ENCODE results near the gene SCNN1A.

The SCNN1A gene

GRCh38 chr12:6334940-6335450, 40.4 kb downstream of the SCNN1A start:
- DNase-seq (ENCODE audit: low read depth in 3 of 3): no peak

- no peak for DNase-seq (ENCODE audit: low read depth in 3 of 3)
Measured at GRCh38 chr12:6334359-6334758, 41.0 kb downstream of the SCNN1A start.

GRCh38 chr12:6333566-6333965, 41.8 kb downstream of the SCNN1A start:
- no peak for DNase-seq (ENCODE audit: low read depth in 3 of 3)

GRCh38 chr12:6333029-6333428, 42.3 kb downstream of the SCNN1A start:
- DNase-seq (ENCODE audit: low read depth in 3 of 3): no peak

- DNase-seq (ENCODE audit: low read depth in 3 of 3): no peak
Measured at GRCh38 chr12:6332459-6332858, 42.9 kb downstream of the SCNN1A start.

- DNase-seq (ENCODE audit: low read depth in 3 of 3): no peak
Measured at GRCh38 chr12:6330999-6331714, 44.2 kb downstream of the SCNN1A start.

GRCh38 chr12:6330192-6330591, 45.2 kb downstream of the SCNN1A start:
- no peak for DNase-seq (ENCODE audit: low read depth in 3 of 3)

GRCh38 chr12:6329703-6330064, 45.7 kb downstream of the SCNN1A start:
- DNase-seq (ENCODE audit: low read depth in 3 of 3): no peak

- DNase-seq (ENCODE audit: low read depth in 3 of 3): no peak
Measured at GRCh38 chr12:6328945-6329702, 46.2 kb downstream of the SCNN1A start.

- DNase-seq (ENCODE audit: low read depth in 3 of 3): no peak
Measured at GRCh38 chr12:6328045-6328779, 47.2 kb downstream of the SCNN1A start.

- DNase-seq (ENCODE audit: low read depth in 3 of 3): no peak
Measured at GRCh38 chr12:6327229-6328041, 47.9 kb downstream of the SCNN1A start.

GRCh38 chr12:6326316-6327228, 48.8 kb downstream of the SCNN1A start:
- DNase-seq (ENCODE audit: low read depth in 3 of 3): no peak

GRCh38 chr12:6324936-6325750, 50.2 kb downstream of the SCNN1A start:
- DNase-seq (ENCODE audit: low read depth in 3 of 3): no peak

- DNase-seq (ENCODE audit: low read depth in 3 of 3): no peak
Measured at GRCh38 chr12:6323995-6324711, 51.2 kb downstream of the SCNN1A start.

GRCh38 chr12:6323340-6323994, 51.9 kb downstream of the SCNN1A start:
- no peak for DNase-seq (ENCODE audit: low read depth in 3 of 3)

GRCh38 chr12:6322969-6323339, 52.4 kb downstream of the SCNN1A start:
- DNase-seq (ENCODE audit: low read depth in 3 of 3): no peak

- DNase-seq (ENCODE audit: low read depth in 3 of 3): no peak
Measured at GRCh38 chr12:6322352-6322751, 53.0 kb downstream of the SCNN1A start.

- no peak for DNase-seq (ENCODE audit: low read depth in 3 of 3)
Measured at GRCh38 chr12:6321905-6322304, 53.5 kb downstream of the SCNN1A start.

GRCh38 chr12:6319446-6319845, 55.9 kb downstream of the SCNN1A start:
- no peak for DNase-seq (ENCODE audit: low read depth in 3 of 3)

All from stimulated activated CD4-positive, alpha-beta T cell treated with anti-CD3 and anti-CD28 coated beads, TNF-alpha, amount 100 ng/mL, for 24 hours (primary cell).